ENCODE results near the gene CASZ1.

DNA sequence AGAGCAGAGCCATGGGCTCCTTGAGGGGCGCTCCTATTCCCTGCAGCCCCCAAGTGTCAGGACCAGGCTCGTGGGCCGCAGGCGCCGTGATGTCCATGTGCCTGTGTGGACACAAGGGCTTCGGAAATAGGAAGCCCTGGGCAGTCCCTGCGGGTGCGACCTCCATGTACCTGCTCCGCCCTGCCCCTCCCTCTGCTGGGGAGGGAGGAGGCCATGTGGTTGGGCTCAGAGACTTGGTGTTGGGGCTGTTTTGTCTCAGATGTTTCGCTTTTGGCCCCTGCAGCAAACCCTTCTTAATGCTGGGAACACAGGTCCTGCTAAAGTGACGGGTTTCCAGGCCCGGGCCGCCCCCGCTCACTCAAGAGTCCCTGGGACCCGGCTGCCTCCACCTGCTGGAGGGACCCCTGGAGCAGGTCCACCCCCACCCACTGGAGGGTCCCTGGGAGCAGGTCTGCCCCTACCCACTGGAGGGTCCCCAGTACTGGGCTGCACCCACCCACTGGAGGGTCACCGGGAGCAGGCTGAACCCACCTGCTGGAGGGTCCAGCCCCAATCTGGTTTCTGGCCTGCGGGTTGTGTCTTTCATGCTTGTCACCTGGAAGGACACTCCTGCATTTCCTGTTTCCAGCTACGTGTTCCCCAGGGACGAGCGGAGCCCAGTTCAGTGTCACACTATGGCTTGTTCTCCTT lies 165.2 kb downstream of the CASZ1 start:
- no peak for TF ChIP-seq POLR2A (IDR thresholded peaks at IDR 0.05)
- TF ChIP-seq, protein P1, sequence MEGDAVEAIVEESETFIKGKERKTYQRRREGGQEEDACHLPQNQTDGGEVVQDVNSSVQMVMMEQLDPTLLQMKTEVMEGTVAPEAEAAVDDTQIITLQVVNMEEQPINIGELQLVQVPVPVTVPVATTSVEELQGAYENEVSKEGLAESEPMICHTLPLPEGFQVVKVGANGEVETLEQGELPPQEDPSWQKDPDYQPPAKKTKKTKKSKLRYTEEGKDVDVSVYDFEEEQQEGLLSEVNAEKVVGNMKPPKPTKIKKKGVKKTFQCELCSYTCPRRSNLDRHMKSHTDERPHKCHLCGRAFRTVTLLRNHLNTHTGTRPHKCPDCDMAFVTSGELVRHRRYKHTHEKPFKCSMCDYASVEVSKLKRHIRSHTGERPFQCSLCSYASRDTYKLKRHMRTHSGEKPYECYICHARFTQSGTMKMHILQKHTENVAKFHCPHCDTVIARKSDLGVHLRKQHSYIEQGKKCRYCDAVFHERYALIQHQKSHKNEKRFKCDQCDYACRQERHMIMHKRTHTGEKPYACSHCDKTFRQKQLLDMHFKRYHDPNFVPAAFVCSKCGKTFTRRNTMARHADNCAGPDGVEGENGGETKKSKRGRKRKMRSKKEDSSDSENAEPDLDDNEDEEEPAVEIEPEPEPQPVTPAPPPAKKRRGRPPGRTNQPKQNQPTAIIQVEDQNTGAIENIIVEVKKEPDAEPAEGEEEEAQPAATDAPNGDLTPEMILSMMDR (IDR thresholded peaks at IDR 0.05) = no peak

Measured in lower leg skin (tissue), 3 donors.